NCI-H1092 treated with DMSO at 0.1 percent for 48 hours (cell line): ENCODE results near the gene RRP36.
A peak's percentile ranks its signal among the peaks of the same experiment; 100 is the strongest.

ENCODE experiments used
- DNase-seq: peaks from one replicate; lab custom pipeline; 2025; lab: John Stamatoyannopoulos, UW

Gene RRP36

GRCh38 chr6:43007126-43007525 is 14.3 kb upstream of the RRP36 start:
- no peak for DNase-seq

- peak; percentile 5 for DNase-seq
Measured at GRCh38 chr6:43009124-43009523, 12.3 kb upstream of the RRP36 start.

GRCh38 chr6:43011207-43011606 is 10.2 kb upstream of the RRP36 start:
- DNase-seq = no peak

- DNase-seq = no peak
Measured at GRCh38 chr6:43012364-43012763, 9.1 kb upstream of the RRP36 start.

GRCh38 chr6:43013097-43013842 is 8.2 kb upstream of the RRP36 start:
- peak; percentile 72 for DNase-seq

- peak; percentile 100 for DNase-seq
Measured at GRCh38 chr6:43013843-43014433, 7.5 kb upstream of the RRP36 start, which contains the start of the genes KLHDC3 and MEA1. KLHDC3 (plus strand) TSS chr6:43014249; CDS start chr6:43017193, 2,944 bp downstream. MEA1 (minus strand) TSS chr6:43013946; CDS start chr6:43013813, 133 bp downstream.

- DNase-seq = no peak
Measured at GRCh38 chr6:43014434-43014909, 7.0 kb upstream of the RRP36 start.

- DNase-seq = no peak
Measured at GRCh38 chr6:43016176-43016942, 5.1 kb upstream of the RRP36 start.

- DNase-seq = no peak
Measured at GRCh38 chr6:43016943-43017334, 4.5 kb upstream of the RRP36 start.

- DNase-seq = no peak
Measured at GRCh38 chr6:43019152-43019551, 2.3 kb upstream of the RRP36 start.

- no peak for DNase-seq
Measured at GRCh38 chr6:43020052-43020705, 1.2 kb upstream of the RRP36 start.

GRCh38 chr6:43020847-43021246 is 576 bp upstream of the RRP36 start:
- DNase-seq = no peak

- DNase-seq = no peak
Measured at GRCh38 chr6:43024436-43024835, 3.0 kb downstream of the RRP36 start.

GRCh38 chr6:43026365-43026764 is 4.9 kb downstream of the RRP36 start:
- no peak for DNase-seq

- no peak for DNase-seq
Measured at GRCh38 chr6:43029120-43029519, 7.7 kb downstream of the RRP36 start.

GRCh38 chr6:43032326-43032725 is 10.9 kb downstream of the RRP36 start:
- DNase-seq = no peak

- DNase-seq = no peak
Measured at GRCh38 chr6:43033496-43034189, 12.2 kb downstream of the RRP36 start.

GRCh38 chr6:43034190-43034525 is 12.7 kb downstream of the RRP36 start:
- DNase-seq = no peak

- no peak for DNase-seq
Measured at GRCh38 chr6:43035495-43036194, 14.2 kb downstream of the RRP36 start.

- DNase-seq = no peak
Measured at GRCh38 chr6:43036712-43037111, 15.3 kb downstream of the RRP36 start.

- DNase-seq = no peak
Measured at GRCh38 chr6:43037197-43037596, 15.8 kb downstream of the RRP36 start.
